ENCODE data around the gene DNAJB1.
"Not testable (repeated sequence)": the region's sequence is repeated elsewhere in the genome, so short reads cannot be mapped to it uniquely, and the experiment has no call there.

The DNAJB1 gene

GRCh38 chr19:14517840-14518505 lies at the start of gene DNAJB1:
Gene DNAJB1, minus strand, starts transcription at chr19:14518397. Its CDS starts 48 bp downstream, at chr19:14518349.
- Mint-ChIP-seq H3K36me3 (ENCODE audit: low read depth) (peaks cover 49% of the 10 kb centered on the region), H3K4me1 (ENCODE audit: low read depth) (peaks cover 59% of the 10 kb centered on the region), H3K9me3 (no peaks in the 10 kb centered on the region), H3K27ac (peak within 1 kb of the TSS; percentile 97), H3K27me3 (no peaks in the 10 kb centered on the region), H3K4me3 (peak within 1 kb of the TSS; percentile 89)
- intact Hi-C loops (cut with micrococcal nuclease), result loop anchor here (1.0 kb wide), 1 partner anchor 11 kb away; the partner anchor contains the start of gene TECR

GRCh38 chr19:14567079-14567478 lies 48.9 kb upstream of the DNAJB1 start:
- Mint-ChIP-seq H3K27ac (no peak overlapping the region), H3K4me3 (no peak overlapping the region), H3K9me3 (no peaks in the 10 kb centered on the region), H3K4me1 (ENCODE audit: low read depth) (peaks cover 57% of the 10 kb centered on the region), H3K27me3 (no peaks in the 10 kb centered on the region), H3K36me3 (ENCODE audit: low read depth) (peaks cover 94% of the 10 kb centered on the region)
- intact Hi-C loops (cut with micrococcal nuclease), result no loop called here

- Mint-ChIP-seq H3K4me3 (no peak overlapping the region), H3K27ac (no peak overlapping the region), H3K27me3 (no peaks in the 10 kb centered on the region), H3K9me3 (no peaks in the 10 kb centered on the region), H3K36me3 (ENCODE audit: low read depth) (peaks cover 94% of the 10 kb centered on the region), H3K4me1 (ENCODE audit: low read depth) (peaks cover 59% of the 10 kb centered on the region)
- intact Hi-C loops (cut with micrococcal nuclease), result no loop called here
These were observed 48.5 kb upstream of the DNAJB1 start for GRCh38 chr19:14566712-14567077.

- intact Hi-C loops (cut with micrococcal nuclease), result no loop called here
- Mint-ChIP-seq H3K4me3 (no peak overlapping the region), H3K27ac (no peak overlapping the region)
These were observed 47.8 kb upstream of the DNAJB1 start for GRCh38 chr19:14565765-14566711.

GRCh38 chr19:14565298-14565679 lies 47.1 kb upstream of the DNAJB1 start:
- intact Hi-C loops (cut with micrococcal nuclease), result no loop called here
- Mint-ChIP-seq H3K4me3 (no peak overlapping the region), H3K27me3 (no peaks in the 10 kb centered on the region), H3K27ac (no peak overlapping the region), H3K4me1 (ENCODE audit: low read depth) (peaks cover 54% of the 10 kb centered on the region), H3K36me3 (ENCODE audit: low read depth) (peaks cover 87% of the 10 kb centered on the region), H3K9me3 (no peaks in the 10 kb centered on the region)

More at GRCh38 chr19:14565765-14566711, 47.8 kb upstream of the DNAJB1 start:
- Mint-ChIP-seq H3K4me1 (ENCODE audit: low read depth) (peaks cover 58% of the 10 kb centered on the region), H3K27me3 (no peaks in the 10 kb centered on the region), H3K9me3 (no peaks in the 10 kb centered on the region), H3K36me3 (ENCODE audit: low read depth) (peaks cover 93% of the 10 kb centered on the region)

- H3K36me3 Mint-ChIP-seq (ENCODE audit: low read depth), result peaks cover 84% of the 10 kb centered on the region
- H3K27me3 Mint-ChIP-seq; H3K27ac Mint-ChIP-seq; H3K4me3 Mint-ChIP-seq; intact Hi-C loops (cut with micrococcal nuclease); H3K9me3 Mint-ChIP-seq: not testable (repeated sequence)
- peaks cover 54% of the 10 kb centered on the region for H3K4me1 Mint-ChIP-seq (ENCODE audit: low read depth)
These were observed 46.6 kb upstream of the DNAJB1 start for GRCh38 chr19:14564652-14565297.

GRCh38 chr19:14563989-14564651 lies 45.9 kb upstream of the DNAJB1 start:
- H3K9me3 Mint-ChIP-seq, result no peaks in the 10 kb centered on the region
- H3K4me3 Mint-ChIP-seq, result no peak overlapping the region
- H3K27me3 Mint-ChIP-seq, result no peaks in the 10 kb centered on the region
- H3K27ac Mint-ChIP-seq, result no peak overlapping the region
- peaks cover 77% of the 10 kb centered on the region for H3K36me3 Mint-ChIP-seq (ENCODE audit: low read depth)
- intact Hi-C loops (cut with micrococcal nuclease), result no loop called here
- peaks cover 49% of the 10 kb centered on the region for H3K4me1 Mint-ChIP-seq (ENCODE audit: low read depth)

GRCh38 chr19:14563590-14563926 lies 45.4 kb upstream of the DNAJB1 start:
- Mint-ChIP-seq H3K9me3 (no peaks in the 10 kb centered on the region), H3K36me3 (ENCODE audit: low read depth) (peaks cover 76% of the 10 kb centered on the region), H3K27me3 (no peaks in the 10 kb centered on the region), H3K4me3 (no peak overlapping the region), H3K4me1 (ENCODE audit: low read depth) (peaks cover 44% of the 10 kb centered on the region), H3K27ac (no peak overlapping the region)
- intact Hi-C loops (cut with micrococcal nuclease), result no loop called here

GRCh38 chr19:14562660-14563589 lies 44.7 kb upstream of the DNAJB1 start:
- no peaks in the 10 kb centered on the region for H3K27me3 Mint-ChIP-seq
- peak overlapping the region; percentile 38 for H3K27ac Mint-ChIP-seq
- no peaks in the 10 kb centered on the region for H3K9me3 Mint-ChIP-seq
- H3K4me3 Mint-ChIP-seq, result no peak overlapping the region
- intact Hi-C loops (cut with micrococcal nuclease), result no loop called here
- peaks cover 37% of the 10 kb centered on the region for H3K4me1 Mint-ChIP-seq (ENCODE audit: low read depth)
- peaks cover 76% of the 10 kb centered on the region for H3K36me3 Mint-ChIP-seq (ENCODE audit: low read depth)

- no peak overlapping the region for H3K27ac Mint-ChIP-seq
- peaks cover 70% of the 10 kb centered on the region for H3K36me3 Mint-ChIP-seq (ENCODE audit: low read depth)
- intact Hi-C loops (cut with micrococcal nuclease), result no loop called here
- no peaks in the 10 kb centered on the region for H3K27me3 Mint-ChIP-seq
- no peaks in the 10 kb centered on the region for H3K9me3 Mint-ChIP-seq
- no peak overlapping the region for H3K4me3 Mint-ChIP-seq
- peaks cover 32% of the 10 kb centered on the region for H3K4me1 Mint-ChIP-seq (ENCODE audit: low read depth)
These were observed 43.7 kb upstream of the DNAJB1 start for GRCh38 chr19:14561847-14562351.

GRCh38 chr19:14561249-14561648 lies 43.1 kb upstream of the DNAJB1 start:
- Mint-ChIP-seq H3K27me3 (no peaks in the 10 kb centered on the region), H3K27ac (no peak overlapping the region), H3K4me3 (no peak overlapping the region), H3K4me1 (ENCODE audit: low read depth) (peaks cover 39% of the 10 kb centered on the region), H3K9me3 (no peaks in the 10 kb centered on the region), H3K36me3 (ENCODE audit: low read depth) (peaks cover 70% of the 10 kb centered on the region)
- intact Hi-C loops (cut with micrococcal nuclease), result no loop called here

- Mint-ChIP-seq H3K9me3 (no peaks in the 10 kb centered on the region), H3K27ac (peak overlapping the region; percentile 22), H3K36me3 (ENCODE audit: low read depth) (peaks cover 70% of the 10 kb centered on the region), H3K4me1 (ENCODE audit: low read depth) (peaks cover 44% of the 10 kb centered on the region), H3K27me3 (no peaks in the 10 kb centered on the region), H3K4me3 (no peak overlapping the region)
- intact Hi-C loops (cut with micrococcal nuclease), result no loop called here
These were observed 42.5 kb upstream of the DNAJB1 start for GRCh38 chr19:14560776-14561108.
